SJSA1 (cell line): ENCODE measurements around the gene FOXC1. TPM values are rescaled to one million over a fixed set of nuclear protein-coding genes. Genes with fewer than 3 reads are reported as not detected.

Source experiments
- DNase-seq, 2 experiments: peaks; one replicate each; pipeline ENCODE4 v3.0.0-alpha.2; 2015 to 2020; ENCODE audit warnings: low spot score in 2 of 2, low read depth in 1 of 2
- H3K27ac ChIP-seq: fragments of 250-450 bp; sonication (Bioruptor Pico); 2 replicates; pipeline ENCODE4 v1.5.1; 2020; ENCODE audit warnings: mild to moderate bottlenecking, moderate library complexity
- H3K27me3 ChIP-seq: fragments of 250-450 bp; sonication (Bioruptor Pico); replicated peaks from 2 replicates; pipeline ENCODE4 v1.5.1; 2020; ENCODE audit warnings: mild to moderate bottlenecking, moderate library complexity
- H3K36me3 ChIP-seq: fragments of 250-450 bp; sonication (Bioruptor Pico); 2 replicates; pipeline ENCODE4 v1.5.1; 2020; ENCODE audit warnings: mild to moderate bottlenecking
- H3K4me1 ChIP-seq: fragments of 250-450 bp; sonication (Bioruptor Pico); replicated peaks from 2 replicates; pipeline ENCODE4 v1.6.1; 2021; ENCODE audit warnings: mild to moderate bottlenecking
- H3K4me3 ChIP-seq: fragments of 250-450 bp; sonication (Bioruptor Pico); 2 replicates; pipeline ENCODE4 v1.5.1; 2020; ENCODE audit warnings: mild to moderate bottlenecking
- H3K9me3 ChIP-seq: fragments of 250-450 bp; sonication (Bioruptor Pico); replicated peaks from 2 replicates; pipeline ENCODE4 v1.5.1; 2020; ENCODE audit warnings: mild to moderate bottlenecking
- total RNA-seq: library from RNA; depleted of rRNA; stranded (reverse); fragments of >200 nt; shearing (Covaris generic); gene quantifications from 2 replicates; pipeline ENCODE4 v1.2.3, GENCODE V29; 2014

The FOXC1 gene
- total RNA-seq, 1 experiment from 2014 or later = 21.0 TPM

DNA sequence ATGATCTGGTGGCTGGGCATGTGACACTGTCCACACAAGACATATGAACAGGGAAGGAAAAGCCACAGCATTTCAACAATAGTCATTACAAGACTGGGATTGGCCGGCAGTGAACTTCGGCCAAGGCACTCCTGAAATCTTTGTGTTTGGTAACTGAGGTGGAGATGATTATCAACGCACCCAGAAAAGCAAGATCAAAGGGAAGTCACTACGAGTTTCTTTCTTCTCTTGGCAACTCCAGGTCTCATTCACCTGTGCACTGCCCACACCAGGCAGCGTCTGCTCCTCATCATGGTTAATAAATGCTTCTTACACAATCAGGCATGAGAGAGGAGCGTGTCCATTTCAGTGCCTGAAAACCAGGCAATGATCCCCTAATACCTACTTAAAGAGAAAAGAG, 20.5 kb upstream of the FOXC1 start:
- Histone ChIP-seq H3K27ac (no peak overlapping the region), H3K4me1 (no peaks in the 10 kb centered on the region), H3K27me3 (no peaks in the 10 kb centered on the region), H3K36me3 (no peaks in the 10 kb centered on the region), H3K4me3 (no peak overlapping the region), H3K9me3 (no peaks in the 10 kb centered on the region)
- DNase-seq = peak in 1 of 2 experiments; percentile 12

DNA sequence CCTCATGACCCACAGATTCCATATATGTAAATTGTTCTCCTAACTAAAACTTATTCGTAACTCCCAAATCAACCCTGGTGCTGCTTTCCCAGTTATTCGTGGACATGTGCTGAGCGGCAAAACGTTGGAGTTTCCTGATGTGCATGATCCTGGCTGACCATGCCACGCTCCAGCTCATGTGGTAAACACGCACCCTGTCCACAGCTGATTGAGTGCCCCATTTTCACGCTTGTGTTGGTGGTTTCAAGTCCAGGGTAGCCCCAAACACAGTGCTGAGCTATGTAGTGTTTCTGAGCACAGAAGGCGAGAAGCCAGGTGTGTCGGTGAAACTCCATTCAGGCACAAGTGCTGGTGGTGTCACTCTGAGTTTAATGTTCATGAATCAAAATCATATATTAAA, 19.1 kb upstream of the FOXC1 start:
- Histone ChIP-seq H3K27me3 (no peaks in the 10 kb centered on the region), H3K4me1 (no peaks in the 10 kb centered on the region)

DNA sequence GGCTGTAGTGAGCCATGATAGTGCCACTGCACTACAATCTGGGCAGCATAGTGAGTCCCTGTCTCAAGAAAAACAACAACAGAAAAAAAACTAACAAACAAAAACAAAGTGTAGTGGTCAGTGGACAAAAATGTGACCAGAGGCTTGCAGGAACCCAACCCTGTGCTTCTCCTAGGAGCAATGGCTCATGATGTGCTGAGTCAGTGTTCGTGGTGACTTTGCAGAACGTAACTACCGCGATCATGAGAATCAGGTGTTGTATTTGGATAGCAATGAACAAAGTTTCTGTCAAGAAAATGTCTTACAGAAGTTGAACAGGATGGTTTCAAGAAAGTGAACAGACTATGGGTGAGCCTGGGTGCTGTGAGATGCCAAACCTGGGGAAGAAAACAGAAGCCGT, 18.5 kb upstream of the FOXC1 start:
- Histone ChIP-seq H3K4me1 (peaks cover 6% of the 10 kb centered on the region), H3K9me3 (no peaks in the 10 kb centered on the region), H3K27ac (no peak overlapping the region), H3K27me3 (no peaks in the 10 kb centered on the region), H3K4me3 (no peak overlapping the region), H3K36me3 (no peaks in the 10 kb centered on the region)
- peak in 1 of 2 experiments; percentile 17 for DNase-seq

More for the DNA sequence above, 19.1 kb upstream of the FOXC1 start:
- H3K36me3 ChIP-seq = no peaks in the 10 kb centered on the region
- H3K9me3 ChIP-seq = no peaks in the 10 kb centered on the region
- H3K4me3 ChIP-seq = no peak overlapping the region
- no peak overlapping the region for H3K27ac ChIP-seq
- DNase-seq = peak in 1 of 2 experiments; percentile 22

DNA sequence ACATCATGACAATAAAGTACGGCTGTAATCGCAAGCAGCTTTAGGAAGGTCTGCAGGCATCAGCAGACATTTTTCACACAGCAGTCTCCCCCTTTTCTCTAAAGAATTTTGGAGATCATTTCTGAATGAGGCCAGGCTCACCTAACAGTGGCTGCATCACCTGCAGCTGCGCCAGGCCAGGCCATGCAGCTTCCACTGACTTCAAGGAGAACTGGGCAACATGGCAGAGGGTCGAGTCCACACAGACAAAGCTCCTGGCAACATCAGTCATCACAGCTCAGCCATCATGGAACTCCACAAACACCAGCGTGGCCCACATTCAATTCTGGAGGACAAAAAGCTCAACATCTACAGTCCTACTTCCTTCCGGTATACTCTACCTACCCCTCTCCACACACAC, 17.8 kb upstream of the FOXC1 start:
- Histone ChIP-seq H3K4me3 (no peak overlapping the region), H3K36me3 (no peaks in the 10 kb centered on the region), H3K27me3 (no peaks in the 10 kb centered on the region), H3K9me3 (no peaks in the 10 kb centered on the region), H3K4me1 (peaks cover 11% of the 10 kb centered on the region), H3K27ac (no peak overlapping the region)
- DNase-seq = peak in 1 of 2 experiments; percentile 20

DNA sequence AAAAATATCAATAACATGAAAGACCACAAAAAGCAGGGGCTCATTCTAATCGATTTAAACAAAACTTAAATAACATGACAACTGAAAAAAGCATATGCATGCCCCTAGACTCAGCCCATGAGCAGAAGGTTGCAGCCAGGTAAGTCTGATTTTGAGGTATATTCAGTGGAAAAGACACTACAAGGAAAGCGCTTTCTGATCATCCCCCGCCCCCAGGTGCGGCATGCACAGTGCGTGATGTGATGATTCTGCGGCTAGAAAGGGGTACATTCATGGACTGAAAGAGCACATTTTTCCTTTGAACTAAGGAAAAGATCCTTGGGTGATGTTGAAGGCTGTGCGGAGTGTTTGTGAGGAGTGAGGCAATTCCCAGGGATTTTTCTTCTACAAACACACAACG, 16.9 kb upstream of the FOXC1 start:
- H3K4me1 ChIP-seq = peaks cover 11% of the 10 kb centered on the region
- no peak overlapping the region for H3K4me3 ChIP-seq
- H3K36me3 ChIP-seq = no peaks in the 10 kb centered on the region
- peak in 1 of 2 experiments; percentile 13 for DNase-seq
- no peak overlapping the region for H3K27ac ChIP-seq
- H3K27me3 ChIP-seq = no peaks in the 10 kb centered on the region
- H3K9me3 ChIP-seq = no peaks in the 10 kb centered on the region

DNA sequence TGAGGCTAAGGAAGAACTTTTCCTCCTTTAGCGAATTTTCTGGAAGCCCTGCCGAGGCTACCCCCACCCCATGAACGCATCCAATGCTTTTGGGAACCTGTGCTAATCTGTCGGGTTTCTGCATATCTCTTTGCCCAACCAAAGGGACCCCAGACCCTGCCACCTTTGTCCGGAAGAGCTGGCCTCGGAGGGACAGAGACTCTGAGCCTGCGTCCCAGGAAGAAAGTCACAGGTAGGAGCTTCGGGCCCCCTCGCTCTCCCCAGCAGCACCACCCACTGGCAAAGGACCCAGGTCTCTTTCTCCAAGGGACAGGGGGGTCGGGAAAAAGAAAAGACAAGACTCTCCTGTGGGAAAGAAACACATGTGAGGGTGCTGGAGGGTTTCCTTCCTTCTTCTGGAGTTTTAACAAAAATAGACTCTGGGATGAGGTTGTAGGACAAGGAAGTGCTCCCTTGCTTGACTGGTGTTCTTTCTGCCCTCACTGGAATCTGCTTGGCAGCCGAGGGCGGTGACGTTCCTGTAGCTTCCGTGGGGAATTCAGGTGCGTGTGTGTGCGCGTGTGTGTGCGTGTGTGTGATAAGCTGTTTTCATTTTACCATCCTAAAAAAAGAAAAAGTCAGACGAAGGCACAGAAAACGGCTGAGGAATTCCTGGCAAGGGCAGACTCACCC, 16.3 kb upstream of the FOXC1 start:
- H3K36me3 ChIP-seq = no peaks in the 10 kb centered on the region
- no peaks in the 10 kb centered on the region for H3K27me3 ChIP-seq
- peaks cover 11% of the 10 kb centered on the region for H3K4me1 ChIP-seq
- no peak overlapping the region for H3K4me3 ChIP-seq
- peak in 1 of 2 experiments; percentile 28 for DNase-seq
- H3K27ac ChIP-seq = no peak overlapping the region
- no peaks in the 10 kb centered on the region for H3K9me3 ChIP-seq

DNA sequence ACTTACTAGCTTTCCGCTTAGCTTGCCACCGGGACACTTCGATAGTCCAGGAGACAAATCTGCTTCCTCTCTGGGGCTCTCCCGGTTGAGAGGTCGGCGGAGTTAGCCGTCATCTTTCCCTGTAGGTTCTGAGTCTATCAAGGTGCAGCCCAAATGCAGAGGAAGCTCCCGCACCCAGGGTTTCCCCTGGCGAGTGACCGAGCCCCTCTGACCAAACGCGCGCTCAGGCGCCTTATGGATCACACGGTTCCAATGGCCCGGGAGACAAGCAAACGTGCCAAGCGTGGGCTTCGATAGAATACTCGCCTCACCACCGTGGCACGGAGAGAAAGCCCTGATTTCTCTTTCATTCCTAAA, 15.8 kb upstream of the FOXC1 start:
- no peak overlapping the region for H3K4me3 ChIP-seq
- no peaks in the 10 kb centered on the region for H3K27me3 ChIP-seq
- no peak for DNase-seq
- peaks cover 11% of the 10 kb centered on the region for H3K4me1 ChIP-seq
- no peak overlapping the region for H3K27ac ChIP-seq
- H3K9me3 ChIP-seq = no peaks in the 10 kb centered on the region
- H3K36me3 ChIP-seq = no peaks in the 10 kb centered on the region

DNA sequence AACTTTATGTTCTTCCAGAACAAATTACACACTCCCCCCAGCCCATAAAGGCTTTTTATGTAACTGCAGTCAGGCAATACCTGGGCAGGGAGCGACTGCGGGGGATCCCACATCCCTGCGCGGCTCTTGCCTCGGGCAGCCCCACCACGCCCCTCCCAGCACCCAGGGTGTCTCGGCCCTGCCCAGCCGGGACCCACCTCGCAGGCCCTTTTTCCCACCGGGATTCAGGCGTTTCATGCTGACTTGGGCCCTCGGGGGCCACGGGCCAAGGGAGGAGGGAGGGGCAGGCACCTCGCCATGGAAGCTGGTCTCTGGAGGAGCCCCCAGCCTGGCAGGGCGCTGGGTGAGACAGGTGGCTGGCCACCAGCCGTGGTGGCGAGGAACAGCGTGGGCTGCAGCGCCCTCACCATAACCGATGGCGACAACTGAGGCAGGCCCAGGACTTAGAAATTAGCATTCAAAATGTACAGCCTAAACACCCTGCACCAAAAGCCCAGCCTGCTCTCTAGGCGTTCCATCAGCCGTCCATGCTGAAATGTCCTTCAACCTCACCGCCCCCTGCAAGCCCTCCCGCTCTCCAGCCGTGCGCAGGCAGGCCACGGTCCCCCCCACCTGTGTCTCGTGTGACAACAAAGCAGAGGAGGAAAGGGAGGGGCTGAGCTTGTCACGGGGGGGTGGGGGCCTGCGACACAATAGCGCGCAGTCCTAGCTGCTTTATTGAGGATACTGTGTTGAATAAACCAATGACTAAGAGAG, 15.1 kb upstream of the FOXC1 start:
- H3K9me3 ChIP-seq = no peaks in the 10 kb centered on the region

DNA sequence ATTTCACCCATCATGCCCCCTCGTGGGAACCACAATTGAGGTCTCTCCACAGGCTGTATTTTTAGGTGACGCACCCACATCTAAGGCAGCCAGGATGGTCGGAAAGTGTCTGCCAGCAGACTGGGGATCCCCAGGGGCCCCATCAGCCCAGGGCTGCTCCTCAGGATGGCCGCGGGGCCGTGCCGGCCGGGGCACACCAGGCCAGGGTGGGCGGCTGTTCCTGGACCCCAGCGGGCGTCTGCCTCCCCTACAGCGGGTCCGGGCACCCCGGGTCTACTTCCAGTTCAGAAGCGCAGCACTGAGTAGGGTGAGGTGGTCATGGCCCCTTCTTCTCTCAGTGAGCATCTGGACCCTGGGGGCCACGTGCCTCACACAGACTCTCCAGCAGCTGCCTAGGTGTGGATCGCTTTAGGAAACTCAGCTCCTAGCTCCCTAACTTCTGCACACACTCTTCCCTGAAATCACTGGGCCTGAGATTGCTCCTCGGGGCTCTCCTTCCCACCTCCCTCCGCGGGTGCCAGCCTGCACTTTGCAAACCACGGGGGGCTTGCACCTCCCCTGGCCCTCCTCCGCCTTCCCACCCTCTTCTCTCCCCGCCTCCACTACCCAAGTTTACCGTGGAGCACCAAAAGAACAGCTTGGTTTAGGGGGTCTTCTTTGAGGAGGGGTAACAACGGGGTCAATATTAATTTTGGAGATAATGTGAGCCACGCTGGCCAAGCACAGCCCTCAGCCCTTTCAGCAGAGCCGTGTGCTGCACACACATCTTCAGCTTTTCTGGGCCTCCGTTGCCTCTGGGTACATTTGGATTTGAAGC, 14.2 kb upstream of the FOXC1 start:
- no peak for DNase-seq
- H3K36me3 ChIP-seq = no peaks in the 10 kb centered on the region
- no peak overlapping the region for H3K27ac ChIP-seq
- no peak overlapping the region for H3K4me3 ChIP-seq
- H3K9me3 ChIP-seq = no peaks in the 10 kb centered on the region
- no peaks in the 10 kb centered on the region for H3K27me3 ChIP-seq
- H3K4me1 ChIP-seq = peaks cover 11% of the 10 kb centered on the region

More for the DNA sequence above, 15.1 kb upstream of the FOXC1 start:
- no peak overlapping the region for H3K27ac ChIP-seq
- H3K27me3 ChIP-seq = no peaks in the 10 kb centered on the region
- no peak for DNase-seq
- H3K4me1 ChIP-seq = peaks cover 11% of the 10 kb centered on the region
- no peaks in the 10 kb centered on the region for H3K36me3 ChIP-seq
- no peak overlapping the region for H3K4me3 ChIP-seq

DNA sequence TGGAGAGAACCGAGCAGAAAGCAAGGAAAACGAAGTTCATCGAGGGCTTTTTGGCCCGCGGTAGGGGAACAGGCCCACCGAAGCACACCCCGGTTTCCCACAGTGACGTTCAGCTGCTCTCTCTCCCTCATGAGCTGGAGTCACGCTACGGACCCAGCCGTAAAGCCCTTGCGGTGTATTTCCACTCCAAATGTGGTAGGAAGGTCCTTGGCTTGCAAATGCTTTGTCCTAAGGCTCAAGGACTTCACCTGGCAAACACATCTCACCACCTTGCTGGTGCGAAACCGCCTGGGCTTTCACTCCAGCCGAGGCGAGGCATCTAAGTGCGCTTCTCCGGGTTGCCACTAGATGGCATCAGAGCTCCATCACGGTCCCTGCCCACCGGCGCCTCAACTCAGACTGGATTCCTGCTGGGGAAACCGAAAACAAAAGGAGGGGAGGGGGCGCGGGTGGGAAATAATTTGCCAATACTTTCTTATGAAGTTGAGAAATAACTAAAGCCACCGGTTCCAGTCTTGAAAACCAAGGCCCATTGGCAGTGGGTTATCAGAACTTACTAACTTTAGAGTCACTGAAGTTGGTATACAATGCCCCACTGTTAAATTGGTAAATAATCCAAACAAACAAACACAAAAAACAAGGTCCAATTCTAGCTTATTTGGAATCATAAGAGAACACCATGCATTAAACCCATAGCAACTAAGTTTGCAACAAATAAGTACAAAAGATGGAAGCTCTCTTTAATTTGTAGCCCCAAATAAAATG, 13.4 kb upstream of the FOXC1 start:
- DNase-seq = peak in 1 of 2 experiments; percentile 59
- Histone ChIP-seq H3K4me1 (peaks cover 11% of the 10 kb centered on the region), H3K27ac (no peak overlapping the region), H3K4me3 (no peak overlapping the region), H3K9me3 (no peaks in the 10 kb centered on the region), H3K27me3 (no peaks in the 10 kb centered on the region), H3K36me3 (no peaks in the 10 kb centered on the region)

DNA sequence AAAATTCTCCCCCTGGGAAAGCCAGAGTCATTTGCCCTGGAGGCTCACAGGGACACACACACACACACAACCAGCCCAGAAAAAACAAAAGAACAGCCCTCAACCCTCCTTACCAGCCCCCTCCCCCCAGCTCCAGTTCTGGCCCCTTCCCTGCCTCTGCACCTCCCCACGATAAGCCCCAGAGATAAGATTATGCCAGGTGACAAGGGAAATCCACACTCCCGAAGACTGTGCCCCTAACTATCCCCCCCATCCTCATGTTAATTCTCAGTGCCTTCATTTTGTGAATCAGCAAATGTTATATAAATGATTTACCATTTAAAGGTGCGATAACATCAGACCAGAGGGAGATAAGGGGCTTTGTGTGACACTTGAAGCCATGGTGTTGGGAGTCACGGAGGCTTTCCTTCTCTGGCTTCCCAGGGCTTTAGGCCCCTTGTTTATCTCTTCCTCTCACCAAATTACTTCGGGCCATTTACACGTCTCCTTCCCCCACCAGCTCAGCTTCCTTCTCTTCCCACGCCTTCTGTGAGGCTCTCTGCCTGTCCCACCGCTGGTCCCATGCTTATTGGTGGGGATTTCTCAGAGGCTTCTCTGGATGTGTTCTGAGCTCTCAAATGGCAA, 12.5 kb upstream of the FOXC1 start:
- Histone ChIP-seq H3K4me3 (no peak overlapping the region), H3K27me3 (no peaks in the 10 kb centered on the region), H3K4me1 (peaks cover 11% of the 10 kb centered on the region), H3K9me3 (no peaks in the 10 kb centered on the region), H3K36me3 (no peaks in the 10 kb centered on the region), H3K27ac (no peak overlapping the region)
- DNase-seq = no peak

DNA sequence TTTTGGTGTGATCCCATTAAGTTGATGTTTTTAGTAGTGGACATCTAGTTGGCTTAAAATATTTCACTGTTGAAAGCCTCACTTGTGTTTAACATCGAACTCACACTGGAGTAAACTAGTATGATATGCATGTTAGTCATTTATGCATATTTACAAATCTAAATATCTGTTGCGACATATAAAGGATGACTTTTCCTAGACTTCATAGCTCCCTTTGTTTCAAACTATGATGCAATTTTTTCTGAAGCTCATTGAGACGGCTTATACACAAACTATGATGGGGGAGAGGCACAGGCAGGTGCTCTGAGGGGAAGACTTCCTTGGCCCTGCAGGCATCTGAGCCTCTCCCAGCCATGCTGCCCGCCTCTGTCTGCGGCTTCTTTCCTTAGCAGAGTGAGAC, 11.8 kb upstream of the FOXC1 start:
- Histone ChIP-seq H3K36me3 (no peaks in the 10 kb centered on the region), H3K4me1 (peaks cover 11% of the 10 kb centered on the region), H3K9me3 (no peaks in the 10 kb centered on the region), H3K4me3 (no peak overlapping the region), H3K27me3 (no peaks in the 10 kb centered on the region), H3K27ac (no peak overlapping the region)
- no peak for DNase-seq

DNA sequence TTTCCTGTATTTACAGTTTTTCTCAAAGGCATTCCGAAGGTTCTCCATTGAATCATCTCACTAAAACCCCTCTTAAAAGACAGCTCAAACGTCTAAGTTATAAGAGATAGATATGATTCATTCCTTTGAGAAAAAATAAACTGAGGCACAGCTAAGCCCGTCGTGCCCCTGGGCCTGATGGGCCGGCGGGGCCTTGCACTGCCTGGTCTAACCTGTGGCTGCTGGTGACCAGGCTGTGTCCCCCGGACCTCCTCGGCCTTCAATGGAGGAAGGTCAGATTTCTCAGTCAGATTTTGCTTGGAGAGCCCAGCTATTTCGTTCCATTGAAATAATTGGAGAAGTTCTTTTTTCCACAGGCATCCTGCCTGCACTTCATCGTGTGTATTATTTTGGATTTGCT, 11.3 kb upstream of the FOXC1 start:
- H3K36me3 ChIP-seq = no peaks in the 10 kb centered on the region
- H3K9me3 ChIP-seq = no peaks in the 10 kb centered on the region
- no peaks in the 10 kb centered on the region for H3K27me3 ChIP-seq

More for the DNA sequence above, 11.3 kb upstream of the FOXC1 start:
- DNase-seq = no peak
- Histone ChIP-seq H3K27ac (no peak overlapping the region), H3K4me3 (no peak overlapping the region), H3K4me1 (peaks cover 11% of the 10 kb centered on the region)
